WTC11 (cell line): ENCODE data around the gene C17orf114.
A peak's percentile ranks its signal among the peaks of the same experiment; 100 is the strongest.

Experiments
- ATAC-seq: fragments of 200-7000 bp; cut with Tn5 transposase; 2 replicates; pipeline ENCODE4 v1.10.0; 2021; ENCODE audit warnings: mild to moderate bottlenecking, moderate library complexity
- CTCF ChIA-PET: fragments of 300-600 bp; sonication (Branson Sonifier 250); formaldehyde crosslinking; loops from one replicate; lab custom pipeline; 2021; ENCODE audit warnings: antibody characterized with exemption; lab: Charles Lee
- POLR2A ChIA-PET: fragments of 350-600 bp; sonication (Branson Sonifier 250); formaldehyde crosslinking; loops from one replicate; lab custom pipeline; 2021; ENCODE audit warnings: antibody characterized with exemption; lab: Charles Lee
- DNase-seq: peaks from one replicate; pipeline ENCODE4 v3.0.0; 2021; ENCODE audit warnings: low spot score
- H3K27ac Mint-ChIP-seq: 2 replicates; pipeline ENCODE4 v1.8.0; 2021; ENCODE audit warnings: mixed read lengths
- H3K27me3 Mint-ChIP-seq: 2 replicates; pipeline ENCODE4 v1.8.0; 2021; ENCODE audit warnings: low read depth, mild to moderate bottlenecking, moderate library complexity, mixed read lengths
- H3K36me3 Mint-ChIP-seq: 2 replicates; pipeline ENCODE4 v1.8.0; 2021; ENCODE audit warnings: mixed read lengths
- H3K4me1 Mint-ChIP-seq: 2 replicates; pipeline ENCODE4 v1.8.0; 2022; ENCODE audit warnings: mixed read lengths
- H3K4me3 Mint-ChIP-seq: 2 replicates; pipeline ENCODE4 v1.8.0; 2021; ENCODE audit warnings: mild to moderate bottlenecking, moderate library complexity, mixed read lengths
- H3K9me3 Mint-ChIP-seq: 2 replicates; pipeline ENCODE4 v1.8.0; 2021; ENCODE audit warnings: mixed read lengths
- ATF1 ChIP-seq: sonication (generic); formaldehyde crosslinking; IDR thresholded peaks from 2 replicates; pipeline ENCODE4 v1.8.1; 2023; ENCODE audit warnings: mild to moderate bottlenecking, moderate library complexity, missing genetic modification reagents
- FOXK1 ChIP-seq: sonication (generic); formaldehyde crosslinking; IDR thresholded peaks from 2 replicates; pipeline ENCODE4 v1.8.0; 2022; ENCODE audit warnings: mild to moderate bottlenecking, moderate library complexity, missing genetic modification reagents
- HMGA2 ChIP-seq: fragments of 250-450 bp; sonication (Bioruptor Pico); IDR thresholded peaks from 2 replicates; pipeline ENCODE4 v1.4.0; 2021; ENCODE audit warnings: mild to moderate bottlenecking, moderate library complexity
- IRF2 ChIP-seq: sonication (generic); formaldehyde crosslinking; IDR thresholded peaks from 2 replicates; pipeline ENCODE4 v1.8.0; 2022; ENCODE audit warnings: low read depth, missing genetic modification reagents, borderline replicate concordance
- JAZF1 ChIP-seq: fragments of 250-450 bp; sonication (Bioruptor Pico); IDR thresholded peaks from 2 replicates; pipeline ENCODE4 v1.9.0; 2021; ENCODE audit warnings: moderate library complexity, mild to moderate bottlenecking, inconsistent platforms
- NFYB ChIP-seq: sonication (generic); formaldehyde crosslinking; conservative IDR thresholded peaks from 2 replicates; pipeline ENCODE4 v1.8.0; 2022; ENCODE audit warnings: low read depth, missing genetic modification reagents
- NR3C1 ChIP-seq: sonication (generic); formaldehyde crosslinking; conservative IDR thresholded peaks from 2 replicates; pipeline ENCODE4 v1.8.1; 2023; ENCODE audit warnings: low read depth, mild to moderate bottlenecking, missing genetic modification reagents
- PRRX2 ChIP-seq: fragments of 250-450 bp; sonication (Bioruptor Pico); IDR thresholded peaks from 2 replicates; pipeline ENCODE4 v1.8.0; 2021; ENCODE audit warnings: mild to moderate bottlenecking
- RORB ChIP-seq: fragments of 250-450 bp; sonication (Bioruptor Pico); IDR thresholded peaks from 2 replicates; pipeline ENCODE4 v1.9.0; 2021; ENCODE audit warnings: mild to moderate bottlenecking
- SOX15 ChIP-seq: fragments of 250-450 bp; sonication (Bioruptor Pico); IDR thresholded peaks from 2 replicates; pipeline ENCODE4 v1.9.0; 2021; ENCODE audit warnings: mild to moderate bottlenecking
- TEAD1 ChIP-seq: sonication (generic); formaldehyde crosslinking; IDR thresholded peaks from 2 replicates; pipeline ENCODE4 v1.8.0; 2022; ENCODE audit warnings: mild to moderate bottlenecking, missing genetic modification reagents
- ZBTB21 ChIP-seq: sonication (generic); formaldehyde crosslinking; IDR thresholded peaks from 2 replicates; pipeline ENCODE4 v1.8.1; 2023; ENCODE audit warnings: mild to moderate bottlenecking, missing genetic modification reagents, borderline replicate concordance
- ZNF138 ChIP-seq: sonication (generic); formaldehyde crosslinking; conservative IDR thresholded peaks from 2 replicates; pipeline ENCODE4 v1.8.1; 2022; ENCODE audit warnings: mild to moderate bottlenecking, moderate library complexity, missing genetic modification reagents
- ZNF263 ChIP-seq: sonication (generic); formaldehyde crosslinking; IDR thresholded peaks from 2 replicates; pipeline ENCODE4 v1.8.1; 2022; ENCODE audit warnings: low read depth, mild to moderate bottlenecking, moderate library complexity, missing genetic modification reagents
- ZNF396 ChIP-seq: fragments of 250-450 bp; sonication (Bioruptor Pico); IDR thresholded peaks from 2 replicates; pipeline ENCODE4 v1.8.0; 2021; ENCODE audit warnings: mild to moderate bottlenecking, moderate library complexity, borderline replicate concordance
- TF ChIP-seq, protein P1 (sequence below): sonication (generic); formaldehyde crosslinking; IDR thresholded peaks from 2 replicates; pipeline ENCODE4 v1.8.1; 2022; ENCODE audit warnings: low read depth, missing genetic modification reagents, borderline replicate concordance
- TF ChIP-seq, protein P2 (sequence below): fragments of 250-450 bp; sonication (Bioruptor Pico); IDR thresholded peaks from 2 replicates; pipeline ENCODE4 v1.9.0; 2021; ENCODE audit warnings: moderate library complexity, mild to moderate bottlenecking, inconsistent platforms, borderline replicate concordance
- TF ChIP-seq, protein P3 (sequence below): sonication (generic); formaldehyde crosslinking; IDR thresholded peaks from 2 replicates; pipeline ENCODE4 v1.8.1; 2023; ENCODE audit warnings: mild to moderate bottlenecking, missing genetic modification reagents, borderline replicate concordance
- TF ChIP-seq, protein P4 (sequence below): sonication (generic); formaldehyde crosslinking; IDR thresholded peaks from 2 replicates; pipeline ENCODE4 v1.8.1; 2023; ENCODE audit warnings: mild to moderate bottlenecking, missing genetic modification reagents

The C17orf114 gene

DNA sequence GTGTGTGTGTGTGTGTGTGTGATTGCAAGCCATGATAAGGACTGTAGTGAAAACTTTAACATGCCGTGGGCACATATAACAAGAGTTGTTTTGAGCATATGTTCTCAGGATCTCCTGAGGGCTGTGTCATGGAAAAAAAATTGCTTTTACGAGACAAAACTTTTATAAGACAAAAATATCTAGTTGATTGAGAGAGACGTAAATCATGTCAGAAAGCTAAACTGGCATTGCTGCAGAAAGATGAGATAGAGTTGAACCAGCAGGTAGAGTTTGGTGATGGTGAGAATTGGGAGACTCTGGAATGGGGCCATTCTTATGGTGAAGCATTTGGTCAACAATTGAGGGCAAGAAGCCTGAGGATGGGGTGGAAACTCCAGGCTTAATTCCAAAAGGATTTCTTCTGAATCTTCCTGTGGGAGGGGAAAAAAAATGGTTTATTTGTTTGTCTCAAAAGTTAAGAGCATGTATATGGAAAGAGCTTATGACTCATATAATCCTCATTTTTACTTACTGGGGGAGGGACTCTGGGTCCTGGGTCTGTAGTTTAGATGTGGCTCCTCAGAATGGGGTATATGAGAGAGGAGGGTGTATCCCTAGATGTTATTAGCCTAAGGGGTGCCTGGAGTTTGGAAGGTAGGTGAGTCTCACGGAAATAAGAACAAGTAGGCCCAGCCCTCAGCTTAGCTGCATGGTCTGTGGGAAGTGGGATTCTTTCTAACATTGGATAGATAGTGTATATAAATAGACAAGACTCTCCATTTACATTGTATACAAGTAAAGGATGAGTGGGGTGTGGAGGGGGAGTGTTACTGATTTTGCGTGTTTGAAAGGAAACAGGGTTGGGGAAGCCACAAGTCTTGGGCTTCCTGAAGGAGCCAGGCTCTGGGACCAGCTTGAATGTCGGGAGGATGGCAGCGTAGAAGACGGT, 38.1 kb upstream of the C17orf114 start:
- CTCF ChIA-PET: interaction anchor here (0.9 kb wide), 1 partner anchor 41 kb away, joined by 4 read pairs; no protein-coding TSS in a partner anchor
- Mint-ChIP-seq H3K27ac (peak overlapping the region; percentile 4), H3K27me3 (no peaks in the 10 kb centered on the region), H3K4me3 (no peak overlapping the region), H3K9me3 (no peaks in the 10 kb centered on the region), H3K36me3 (no peaks in the 10 kb centered on the region), H3K4me1 (peaks cover 30% of the 10 kb centered on the region)
- ATAC-seq: no peak
- TF ChIP-seq RORB (CRISPR knock-in tag) (no peak), ATF1 (CRISPR knock-in tag) (no peak), PRRX2 (no peak), ZNF138 (CRISPR knock-in tag) (no peak), HMGA2 (CRISPR knock-in tag) (no peak), SOX15 (no peak), NFYB (no peak), TEAD1 (CRISPR knock-in tag) (no peak), NR3C1 (CRISPR knock-in tag) (no peak), IRF2 (CRISPR knock-in tag) (no peak)
- TF ChIP-seq, protein P1, sequence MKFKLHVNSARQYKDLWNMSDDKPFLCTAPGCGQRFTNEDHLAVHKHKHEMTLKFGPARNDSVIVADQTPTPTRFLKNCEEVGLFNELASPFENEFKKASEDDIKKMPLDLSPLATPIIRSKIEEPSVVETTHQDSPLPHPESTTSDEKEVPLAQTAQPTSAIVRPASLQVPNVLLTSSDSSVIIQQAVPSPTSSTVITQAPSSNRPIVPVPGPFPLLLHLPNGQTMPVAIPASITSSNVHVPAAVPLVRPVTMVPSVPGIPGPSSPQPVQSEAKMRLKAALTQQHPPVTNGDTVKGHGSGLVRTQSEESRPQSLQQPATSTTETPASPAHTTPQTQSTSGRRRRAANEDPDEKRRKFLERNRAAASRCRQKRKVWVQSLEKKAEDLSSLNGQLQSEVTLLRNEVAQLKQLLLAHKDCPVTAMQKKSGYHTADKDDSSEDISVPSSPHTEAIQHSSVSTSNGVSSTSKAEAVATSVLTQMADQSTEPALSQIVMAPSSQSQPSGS (CRISPR knock-in tag): no peak
- TF ChIP-seq, protein P2, sequence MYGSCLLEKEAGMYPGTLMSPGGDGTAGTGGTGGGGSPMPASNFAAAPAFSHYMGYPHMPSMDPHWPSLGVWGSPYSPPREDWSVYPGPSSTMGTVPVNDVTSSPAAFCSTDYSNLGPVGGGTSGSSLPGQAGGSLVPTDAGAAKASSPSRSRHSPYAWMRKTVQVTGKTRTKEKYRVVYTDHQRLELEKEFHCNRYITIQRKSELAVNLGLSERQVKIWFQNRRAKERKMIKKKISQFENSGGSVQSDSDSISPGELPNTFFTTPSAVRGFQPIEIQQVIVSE: no peak
- POLR2A ChIA-PET: interaction anchor here (0.5 kb wide), 1 partner anchor 10 kb away, joined by 3 read pairs; no protein-coding TSS in a partner anchor
- DNase-seq: no peak

DNA sequence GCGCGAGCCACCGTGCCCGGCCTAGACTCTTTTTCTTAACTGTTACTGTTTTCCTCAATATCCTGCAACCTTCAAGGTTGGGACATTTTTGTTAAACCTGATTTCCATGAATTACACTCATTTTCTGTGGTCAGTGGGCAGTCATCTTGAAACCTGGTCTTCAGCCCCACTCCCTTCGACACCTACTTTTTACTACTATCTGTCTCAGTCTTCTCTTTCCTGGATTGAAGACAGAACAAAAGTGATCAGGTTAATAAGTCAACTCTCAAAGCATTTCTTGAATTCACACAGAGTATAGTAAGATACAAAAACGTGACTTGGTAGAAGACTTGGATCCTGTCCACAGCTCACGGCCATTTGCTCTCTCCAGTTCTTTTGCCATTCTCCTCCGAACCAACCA, 37.1 kb upstream of the C17orf114 start:
- Mint-ChIP-seq H3K4me1 (peaks cover 40% of the 10 kb centered on the region), H3K9me3 (no peaks in the 10 kb centered on the region), H3K27me3 (no peaks in the 10 kb centered on the region), H3K36me3 (no peaks in the 10 kb centered on the region), H3K27ac (peak overlapping the region; percentile 53), H3K4me3 (no peak overlapping the region)
- ATAC-seq: no peak
- TF ChIP-seq PRRX2 (no peak), FOXK1 (CRISPR knock-in tag) (no peak), JAZF1 (CRISPR knock-in tag) (no peak), ZNF396 (CRISPR knock-in tag) (no peak), ZBTB21 (CRISPR knock-in tag) (no peak), ZNF263 (CRISPR knock-in tag) (no peak)
- TF ChIP-seq, protein P3, sequence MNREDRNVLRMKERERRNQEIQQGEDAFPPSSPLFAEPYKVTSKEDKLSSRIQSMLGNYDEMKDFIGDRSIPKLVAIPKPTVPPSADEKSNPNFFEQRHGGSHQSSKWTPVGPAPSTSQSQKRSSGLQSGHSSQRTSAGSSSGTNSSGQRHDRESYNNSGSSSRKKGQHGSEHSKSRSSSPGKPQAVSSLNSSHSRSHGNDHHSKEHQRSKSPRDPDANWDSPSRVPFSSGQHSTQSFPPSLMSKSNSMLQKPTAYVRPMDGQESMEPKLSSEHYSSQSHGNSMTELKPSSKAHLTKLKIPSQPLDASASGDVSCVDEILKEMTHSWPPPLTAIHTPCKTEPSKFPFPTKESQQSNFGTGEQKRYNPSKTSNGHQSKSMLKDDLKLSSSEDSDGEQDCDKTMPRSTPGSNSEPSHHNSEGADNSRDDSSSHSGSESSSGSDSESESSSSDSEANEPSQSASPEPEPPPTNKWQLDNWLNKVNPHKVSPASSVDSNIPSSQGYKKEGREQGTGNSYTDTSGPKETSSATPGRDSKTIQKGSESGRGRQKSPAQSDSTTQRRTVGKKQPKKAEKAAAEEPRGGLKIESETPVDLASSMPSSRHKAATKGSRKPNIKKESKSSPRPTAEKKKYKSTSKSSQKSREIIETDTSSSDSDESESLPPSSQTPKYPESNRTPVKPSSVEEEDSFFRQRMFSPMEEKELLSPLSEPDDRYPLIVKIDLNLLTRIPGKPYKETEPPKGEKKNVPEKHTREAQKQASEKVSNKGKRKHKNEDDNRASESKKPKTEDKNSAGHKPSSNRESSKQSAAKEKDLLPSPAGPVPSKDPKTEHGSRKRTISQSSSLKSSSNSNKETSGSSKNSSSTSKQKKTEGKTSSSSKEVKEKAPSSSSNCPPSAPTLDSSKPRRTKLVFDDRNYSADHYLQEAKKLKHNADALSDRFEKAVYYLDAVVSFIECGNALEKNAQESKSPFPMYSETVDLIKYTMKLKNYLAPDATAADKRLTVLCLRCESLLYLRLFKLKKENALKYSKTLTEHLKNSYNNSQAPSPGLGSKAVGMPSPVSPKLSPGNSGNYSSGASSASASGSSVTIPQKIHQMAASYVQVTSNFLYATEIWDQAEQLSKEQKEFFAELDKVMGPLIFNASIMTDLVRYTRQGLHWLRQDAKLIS (CRISPR knock-in tag): no peak
- TF ChIP-seq, protein P4, sequence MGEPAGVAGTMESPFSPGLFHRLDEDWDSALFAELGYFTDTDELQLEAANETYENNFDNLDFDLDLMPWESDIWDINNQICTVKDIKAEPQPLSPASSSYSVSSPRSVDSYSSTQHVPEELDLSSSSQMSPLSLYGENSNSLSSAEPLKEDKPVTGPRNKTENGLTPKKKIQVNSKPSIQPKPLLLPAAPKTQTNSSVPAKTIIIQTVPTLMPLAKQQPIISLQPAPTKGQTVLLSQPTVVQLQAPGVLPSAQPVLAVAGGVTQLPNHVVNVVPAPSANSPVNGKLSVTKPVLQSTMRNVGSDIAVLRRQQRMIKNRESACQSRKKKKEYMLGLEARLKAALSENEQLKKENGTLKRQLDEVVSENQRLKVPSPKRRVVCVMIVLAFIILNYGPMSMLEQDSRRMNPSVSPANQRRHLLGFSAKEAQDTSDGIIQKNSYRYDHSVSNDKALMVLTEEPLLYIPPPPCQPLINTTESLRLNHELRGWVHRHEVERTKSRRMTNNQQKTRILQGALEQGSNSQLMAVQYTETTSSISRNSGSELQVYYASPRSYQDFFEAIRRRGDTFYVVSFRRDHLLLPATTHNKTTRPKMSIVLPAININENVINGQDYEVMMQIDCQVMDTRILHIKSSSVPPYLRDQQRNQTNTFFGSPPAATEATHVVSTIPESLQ: no peak
- DNase-seq: no peak
- ChIA-PET POLR2A (no interaction called here), CTCF (interaction anchor here (1.8 kb wide), 1 partner anchor 10 kb away, joined by 4 read pairs; no protein-coding TSS in a partner anchor)
